Ishikawa (cell line): ENCODE data around the gene SGK1.

Experiments used
- CEBPB ChIP-seq: IDR thresholded peaks from 2 replicates; pipeline ENCODE4 v1.6.1; 2012
- CREB1 ChIP-seq: IDR thresholded peaks from 2 replicates; pipeline ENCODE4 v1.6.1; 2012; ENCODE audit warnings: low read depth
- EGR1 ChIP-seq: IDR thresholded peaks from 2 replicates; pipeline ENCODE4 v1.6.1; 2012
- EP300 ChIP-seq: IDR thresholded peaks from 2 replicates; pipeline ENCODE4 v1.6.1; 2012; ENCODE audit warnings: borderline replicate concordance
- FOXM1 ChIP-seq: IDR thresholded peaks from 2 replicates; pipeline ENCODE4 v1.6.1; 2012; ENCODE audit warnings: low read depth, borderline replicate concordance
- NFIC ChIP-seq: IDR thresholded peaks from 2 replicates; pipeline ENCODE4 v1.6.1; 2012
- RAD21 ChIP-seq: IDR thresholded peaks from 2 replicates; pipeline ENCODE4 v1.6.1; 2012; ENCODE audit warnings: low read depth
- TAF1 ChIP-seq: IDR thresholded peaks from 2 replicates; pipeline ENCODE4 v1.6.1; 2012; ENCODE audit warnings: low read depth, mild to moderate bottlenecking
- TCF12 ChIP-seq: IDR thresholded peaks from 2 replicates; pipeline ENCODE4 v1.6.1; 2012; ENCODE audit warnings: low read depth
- TEAD4 ChIP-seq: IDR thresholded peaks from 2 replicates; pipeline ENCODE4 v1.6.1; 2012
- YY1 ChIP-seq: IDR thresholded peaks from 2 replicates; pipeline ENCODE4 v1.6.1; 2012; ENCODE audit warnings: low read depth
- ZBTB7A ChIP-seq: IDR thresholded peaks from 2 replicates; pipeline ENCODE4 v1.6.1; 2012; ENCODE audit warnings: low read depth
- TF ChIP-seq, protein P1 (sequence below): IDR thresholded peaks from 2 replicates; pipeline ENCODE4 v1.6.1; 2012
- TF ChIP-seq, protein P2 (sequence below): IDR thresholded peaks from 2 replicates; pipeline ENCODE4 v1.6.1; 2012; ENCODE audit warnings: low read depth, mild to moderate bottlenecking
- TF ChIP-seq, protein P3 (sequence below): IDR thresholded peaks from 2 replicates; pipeline ENCODE4 v1.6.1; 2012

The SGK1 gene

DNA sequence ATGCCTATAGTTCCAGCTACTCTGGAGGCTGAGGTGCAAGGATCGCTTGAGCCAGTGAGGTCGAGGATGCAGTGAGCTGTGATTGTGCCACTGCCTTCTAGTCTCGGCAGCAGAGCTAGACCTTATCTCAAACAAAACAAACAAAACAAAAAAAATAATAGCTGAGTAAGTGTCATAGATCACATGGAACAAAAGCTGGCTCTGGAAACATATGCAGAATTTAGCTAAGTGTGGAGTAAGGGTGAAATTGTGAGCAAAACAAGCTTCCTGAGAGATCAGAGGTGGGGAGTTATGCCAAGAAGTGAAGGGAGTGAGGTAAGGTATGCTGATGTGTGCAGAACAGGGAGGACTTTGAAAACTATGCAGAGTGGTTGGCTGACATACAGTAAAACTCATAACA, 18.7 kb downstream of the SGK1 start:
- no peak for TF ChIP-seq YY1
- TF ChIP-seq, protein P1, sequence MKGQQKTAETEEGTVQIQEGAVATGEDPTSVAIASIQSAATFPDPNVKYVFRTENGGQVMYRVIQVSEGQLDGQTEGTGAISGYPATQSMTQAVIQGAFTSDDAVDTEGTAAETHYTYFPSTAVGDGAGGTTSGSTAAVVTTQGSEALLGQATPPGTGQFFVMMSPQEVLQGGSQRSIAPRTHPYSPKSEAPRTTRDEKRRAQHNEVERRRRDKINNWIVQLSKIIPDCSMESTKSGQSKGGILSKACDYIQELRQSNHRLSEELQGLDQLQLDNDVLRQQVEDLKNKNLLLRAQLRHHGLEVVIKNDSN = no peak
- no peak for TF ChIP-seq TEAD4
- TF ChIP-seq TAF1 = no peak
- TF ChIP-seq, protein P2, sequence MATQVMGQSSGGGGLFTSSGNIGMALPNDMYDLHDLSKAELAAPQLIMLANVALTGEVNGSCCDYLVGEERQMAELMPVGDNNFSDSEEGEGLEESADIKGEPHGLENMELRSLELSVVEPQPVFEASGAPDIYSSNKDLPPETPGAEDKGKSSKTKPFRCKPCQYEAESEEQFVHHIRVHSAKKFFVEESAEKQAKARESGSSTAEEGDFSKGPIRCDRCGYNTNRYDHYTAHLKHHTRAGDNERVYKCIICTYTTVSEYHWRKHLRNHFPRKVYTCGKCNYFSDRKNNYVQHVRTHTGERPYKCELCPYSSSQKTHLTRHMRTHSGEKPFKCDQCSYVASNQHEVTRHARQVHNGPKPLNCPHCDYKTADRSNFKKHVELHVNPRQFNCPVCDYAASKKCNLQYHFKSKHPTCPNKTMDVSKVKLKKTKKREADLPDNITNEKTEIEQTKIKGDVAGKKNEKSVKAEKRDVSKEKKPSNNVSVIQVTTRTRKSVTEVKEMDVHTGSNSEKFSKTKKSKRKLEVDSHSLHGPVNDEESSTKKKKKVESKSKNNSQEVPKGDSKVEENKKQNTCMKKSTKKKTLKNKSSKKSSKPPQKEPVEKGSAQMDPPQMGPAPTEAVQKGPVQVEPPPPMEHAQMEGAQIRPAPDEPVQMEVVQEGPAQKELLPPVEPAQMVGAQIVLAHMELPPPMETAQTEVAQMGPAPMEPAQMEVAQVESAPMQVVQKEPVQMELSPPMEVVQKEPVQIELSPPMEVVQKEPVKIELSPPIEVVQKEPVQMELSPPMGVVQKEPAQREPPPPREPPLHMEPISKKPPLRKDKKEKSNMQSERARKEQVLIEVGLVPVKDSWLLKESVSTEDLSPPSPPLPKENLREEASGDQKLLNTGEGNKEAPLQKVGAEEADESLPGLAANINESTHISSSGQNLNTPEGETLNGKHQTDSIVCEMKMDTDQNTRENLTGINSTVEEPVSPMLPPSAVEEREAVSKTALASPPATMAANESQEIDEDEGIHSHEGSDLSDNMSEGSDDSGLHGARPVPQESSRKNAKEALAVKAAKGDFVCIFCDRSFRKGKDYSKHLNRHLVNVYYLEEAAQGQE = no peak
- no peak for TF ChIP-seq EP300
- TF ChIP-seq RAD21 = no peak
- no peak for TF ChIP-seq CREB1
- no peak for TF ChIP-seq NFIC

DNA sequence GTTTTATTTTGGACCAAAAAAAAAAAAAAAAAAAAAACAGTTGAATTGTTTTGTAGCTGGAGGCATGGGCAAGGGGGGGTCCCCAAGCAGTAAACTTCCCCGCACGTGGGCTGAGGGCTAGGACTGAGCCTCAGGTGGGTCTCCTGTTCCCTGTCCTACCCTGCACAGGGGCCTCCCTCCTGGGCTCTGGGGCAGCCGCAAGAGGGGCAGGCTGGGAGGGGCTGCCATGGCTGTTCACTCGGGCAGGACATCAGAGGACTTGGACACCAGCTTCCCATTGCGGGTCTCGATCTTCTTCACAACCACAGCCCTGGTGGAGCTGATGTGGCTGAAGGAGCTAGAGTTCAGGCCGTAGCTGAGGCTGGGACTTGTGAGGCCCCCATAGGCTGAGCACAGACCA, 21.1 kb downstream of the SGK1 start:
- no peak for TF ChIP-seq CEBPB
- no peak for TF ChIP-seq RAD21
- TF ChIP-seq EP300 = no peak

DNA sequence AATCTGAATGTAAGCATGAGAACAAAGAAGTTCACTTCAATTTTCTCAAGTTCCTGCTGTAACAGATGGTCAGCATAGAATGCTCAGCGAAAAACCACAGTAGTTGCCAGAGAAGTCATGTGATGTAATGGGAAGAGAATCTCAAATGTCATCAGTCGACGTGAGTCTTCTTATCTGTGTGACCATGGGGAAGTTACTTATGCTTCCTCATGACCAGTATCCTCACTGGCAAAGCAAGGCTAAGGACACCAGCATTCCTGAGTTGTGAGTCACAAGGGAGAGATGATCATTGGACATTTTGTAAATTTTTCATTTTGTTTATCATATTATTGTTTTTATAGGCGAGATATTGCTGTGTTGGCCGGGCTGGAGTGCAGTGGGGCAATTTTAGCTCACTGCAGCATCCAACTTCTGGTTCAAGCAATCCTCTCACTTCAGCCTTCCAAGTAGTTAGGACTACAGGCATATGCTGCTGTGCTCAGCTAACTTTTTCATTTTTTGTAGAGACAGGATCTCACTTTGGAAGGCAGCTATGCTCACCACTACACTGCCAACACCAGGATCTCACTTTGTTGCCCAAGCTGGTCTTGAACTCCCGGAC, 21.9 kb downstream of the SGK1 start:
- TF ChIP-seq EGR1 (no peak), TCF12 (no peak), NFIC (no peak), TAF1 (no peak), CREB1 (no peak), CEBPB (no peak), FOXM1 (no peak), RAD21 (no peak), EP300 (no peak), TEAD4 (no peak), YY1 (no peak), ZBTB7A (no peak)
- TF ChIP-seq, protein P3, sequence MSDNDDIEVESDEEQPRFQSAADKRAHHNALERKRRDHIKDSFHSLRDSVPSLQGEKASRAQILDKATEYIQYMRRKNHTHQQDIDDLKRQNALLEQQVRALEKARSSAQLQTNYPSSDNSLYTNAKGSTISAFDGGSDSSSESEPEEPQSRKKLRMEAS = no peak
- TF ChIP-seq, protein P1 = no peak
- TF ChIP-seq, protein P2 = no peak

DNA sequence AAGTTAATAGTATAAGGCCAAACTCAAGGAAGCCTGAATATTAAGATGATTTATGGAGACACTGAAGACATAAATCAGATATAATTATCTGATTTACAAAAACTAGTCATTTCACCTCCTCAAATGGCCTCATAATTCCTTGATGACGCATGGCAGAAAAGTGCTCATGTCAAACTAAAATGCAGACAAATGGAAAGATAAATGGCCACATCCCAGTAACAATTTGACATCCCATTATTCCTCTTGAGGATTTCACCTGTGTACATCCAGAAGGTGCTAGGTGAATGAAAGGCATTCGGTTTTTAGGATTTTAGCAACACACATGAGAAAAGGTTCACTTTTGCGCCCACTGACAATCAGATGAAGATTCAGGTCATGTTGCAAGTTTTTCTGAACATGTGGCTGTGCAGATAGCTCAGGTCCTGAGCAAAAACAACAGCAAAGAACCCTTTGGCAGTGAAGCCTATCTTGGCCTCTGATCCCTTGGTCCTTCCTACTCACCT, 24.2 kb downstream of the SGK1 start:
- TF ChIP-seq, protein P1 = no peak
- TF ChIP-seq TCF12 = no peak
- no peak for TF ChIP-seq YY1
- TF ChIP-seq CREB1 = no peak

DNA sequence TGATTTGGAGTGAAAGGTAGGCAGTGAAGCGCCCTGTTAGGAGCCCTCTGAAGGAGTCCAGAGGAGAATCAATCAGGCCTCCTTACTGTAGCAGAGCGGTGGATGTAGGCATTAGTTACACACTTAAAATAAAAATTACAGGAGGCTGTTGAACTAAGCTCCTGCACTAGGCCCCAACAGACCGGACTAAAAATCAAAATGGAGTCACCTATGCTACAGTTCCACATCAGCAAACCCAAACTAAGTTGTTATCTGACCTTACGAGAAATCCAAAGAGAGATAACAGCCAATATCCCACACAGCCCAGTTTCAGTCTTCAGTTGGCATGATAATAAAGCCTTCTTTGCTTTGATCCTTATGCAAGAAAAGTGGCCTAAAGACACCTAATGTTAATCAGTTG, 26.8 kb downstream of the SGK1 start:
- TF ChIP-seq NFIC = no peak
- TF ChIP-seq, protein P2 = no peak
- TF ChIP-seq, protein P1 = no peak
- no peak for TF ChIP-seq EGR1
- no peak for TF ChIP-seq TCF12
- TF ChIP-seq RAD21 = no peak
- no peak for TF ChIP-seq YY1
- no peak for TF ChIP-seq TEAD4
- no peak for TF ChIP-seq CEBPB
- TF ChIP-seq EP300 = no peak
- TF ChIP-seq CREB1 = no peak
- no peak for TF ChIP-seq TAF1
- TF ChIP-seq ZBTB7A = no peak
- TF ChIP-seq, protein P3 = no peak
- TF ChIP-seq FOXM1 = no peak
